ENCODE data around the gene SPRR4. TPM values are rescaled to one million over a fixed set of nuclear protein-coding genes. Genes with fewer than 3 reads are reported as not detected.

The SPRR4 gene
- total and polyA plus RNA-seq, 10 of the 15 experiments (the other 5 are each of a cell fraction or from before 2014, with no cell fraction given), result not detected

DNA sequence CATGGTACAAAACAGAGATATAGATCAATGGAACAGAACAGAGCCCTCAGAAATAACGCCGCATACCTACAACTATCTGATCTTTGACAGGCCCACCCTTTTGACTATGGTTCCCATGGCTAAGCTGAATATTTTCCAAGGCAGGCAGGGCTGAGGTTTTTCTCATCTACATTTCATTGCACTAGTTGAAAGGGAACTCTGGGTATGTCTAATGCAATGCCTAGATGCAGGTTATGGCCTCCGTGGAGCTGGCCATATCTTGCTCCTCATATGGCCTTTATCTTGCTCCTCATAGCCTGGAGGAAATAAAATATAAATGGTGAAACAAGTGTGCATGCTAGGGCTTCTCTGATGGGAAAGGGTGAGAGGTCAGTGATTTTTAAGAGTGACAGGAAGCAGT is 12.9 kb upstream of the SPRR4 start:
- FAIRE-seq (no peak), ATAC-seq (no peak), DNase-seq (ENCODE audit: low read depth, low spot score) (no peak)
- Histone ChIP-seq H3K36me3 (ENCODE audit: control insufficient read depth in 2 of 2, insufficient read depth in 2 of 2, low read length in 1 of 2) (no peaks in the 10 kb centered on the region), H3K4me2 (ENCODE audit: control insufficient read depth, insufficient read depth) (no peak overlapping the region), H2AFZ (ENCODE audit: control insufficient read depth, low read depth, low read length) (no peak overlapping the region), H3K27ac (ENCODE audit: control insufficient read depth, insufficient read depth) (no peak overlapping the region), H3K9me3 (replicated peaks; ENCODE audit: control insufficient read depth, insufficient read depth, low read length) (no peaks in the 10 kb centered on the region), H3K9ac (ENCODE audit: control insufficient read depth, insufficient read depth, low read length) (no peak overlapping the region), H3K79me2 (ENCODE audit: control insufficient read depth, insufficient read depth, low read length) (no peaks in the 10 kb centered on the region), H4K20me1 (ENCODE audit: control insufficient read depth, insufficient read depth) (no peaks in the 10 kb centered on the region), H3K27me3 (replicated peaks in 1 of 2; ENCODE audit: control insufficient read depth in 2 of 2, insufficient read depth in 2 of 2, low read length in 1 of 2) (0 out of 4 replicates have a peak, but pooled peaks cover 0 to 2% of the 10 kb centered on the region in 2 experiments), H3K4me3 (no peak overlapping the region), H3K4me1 (ENCODE audit: control insufficient read depth, insufficient read depth, low read length) (no peaks in the 10 kb centered on the region)
- ChIA-PET RAD21 (ENCODE audit: unreplicated experiment) (no interaction called here), POLR2A (no interaction called here), SMC1A (ENCODE audit: uncharacterized antibody, unreplicated experiment) (no interaction called here), CTCF (interaction anchor here (7.6 kb wide), 1 partner anchor 234 kb away, joined by 66 read pairs; no protein-coding TSS in a partner anchor)
- TF ChIP-seq HSF1 (IDR thresholded peaks at IDR 0.05; ENCODE audit: low read depth, low read length) (no peak), YBX1 (IDR thresholded peaks at IDR 0.05) (no peak), ZZZ3 (IDR thresholded peaks at IDR 0.05; ENCODE audit: control insufficient read depth, insufficient read length, low read depth) (no peak), RAD21 (IDR thresholded peaks at IDR 0.05; ENCODE audit: insufficient read depth, low read depth, low read length) (no peak), IKZF1 (conservative IDR thresholded peaks at IDR 0.05) (no peak), NR2C1 (IDR thresholded peaks at IDR 0.05) (no peak), NRF1 (conservative IDR thresholded peaks at IDR 0.05; ENCODE audit: low read depth, low read length) (no peak), NFIC (IDR thresholded peaks at IDR 0.05; ENCODE audit: low read depth, low read length) (no peak), ZSCAN29 (IDR thresholded peaks at IDR 0.05) (no peak)
- in situ Hi-C loops (cut with MboI), result no loop called here
- BruUV-seq (replicated peaks), result no TSS peak
- intact Hi-C loops (cut with micrococcal nuclease; ENCODE audit: unreplicated experiment), result no loop called here
- 25% methylated on average over 3 of the region's 3 CpGs for WGBS (ENCODE audit: insufficient coverage, insufficient replicate concordance, low lambda C conversion rate, missing lambda C conversion rate)

All from GM12878 (cell line).